ENCODE measurements around the gene GGT6. TPM values are rescaled to one million over a fixed set of nuclear protein-coding genes. Genes with fewer than 3 reads are reported as not detected.

Gene GGT6
- polyA plus RNA-seq, 1 of the 3 experiments (the other 2 are of a cell fraction) = not detected

DNA sequence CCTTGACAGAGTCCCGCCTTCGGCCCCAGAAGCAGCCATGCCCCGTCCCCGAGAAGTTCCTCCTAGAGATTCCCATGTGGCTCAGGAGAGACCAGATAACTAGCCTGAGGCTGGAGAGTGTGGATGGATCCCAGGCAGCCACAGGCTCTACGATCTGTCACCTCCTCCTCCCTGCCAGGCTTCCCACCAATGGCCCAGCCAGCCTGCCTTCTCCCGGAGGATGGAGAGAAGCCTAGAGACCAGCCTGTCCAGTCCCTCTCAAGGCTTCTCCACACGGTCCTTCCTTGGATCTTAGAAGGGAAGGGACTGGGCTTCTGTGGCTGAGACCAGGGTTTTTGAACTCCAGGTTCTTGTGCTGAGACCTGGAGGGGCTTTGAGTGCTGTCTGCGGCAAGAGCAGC lies 22.3 kb upstream of the GGT6 start:
- Histone ChIP-seq H3K79me2 (ENCODE audit: insufficient read depth) (no peaks in the 10 kb centered on the region), H3K36me3 (replicated peaks in 1 of 2; ENCODE audit: control insufficient read depth in 1 of 2, insufficient read depth in 2 of 2, low read length in 1 of 2) (no peaks in the 10 kb centered on the region), H4K20me1 (ENCODE audit: insufficient read depth) (no peaks in the 10 kb centered on the region), H3K27me3 (ENCODE audit: insufficient read depth) (peaks cover 55% of the 10 kb centered on the region), H3K4me3 (ENCODE audit: low read depth in 2 of 2, low read length in 1 of 2) (no peak overlapping the region), H3K27ac (ENCODE audit: low read depth in 2 of 2, low read length in 1 of 2) (no peak overlapping the region), H3K9me3 (no peaks in the 10 kb centered on the region), H3F3A (replicated peaks; ENCODE audit: insufficient read depth) (no peaks in the 10 kb centered on the region), H3K9ac (no peak overlapping the region), H3K9me2 (no peaks in the 10 kb centered on the region), H2AFZ (ENCODE audit: low read depth) (no peak overlapping the region), H3K4me2 (no peak overlapping the region), H3K4me1 (ENCODE audit: control insufficient read depth in 1 of 2, insufficient read depth in 2 of 2, low read depth in 1 of 2, low read length in 1 of 2) (peaks cover 0 to 12% of the 10 kb centered on the region in 2 experiments; a peak in 1 of 4 replicates)
- POLR2A ChIA-PET = no interaction called here
- no peak for TF ChIP-seq GATA2 (CRISPR knock-in tag; IDR thresholded peaks at IDR 0.05)
- TF ChIP-seq MXI1 (IDR thresholded peaks at IDR 0.05; ENCODE audit: low read depth, low read length) = no peak
- TF ChIP-seq TEAD4 (IDR thresholded peaks at IDR 0.05; ENCODE audit: borderline replicate concordance, insufficient read depth) = no peak
- TF ChIP-seq, protein P1, sequence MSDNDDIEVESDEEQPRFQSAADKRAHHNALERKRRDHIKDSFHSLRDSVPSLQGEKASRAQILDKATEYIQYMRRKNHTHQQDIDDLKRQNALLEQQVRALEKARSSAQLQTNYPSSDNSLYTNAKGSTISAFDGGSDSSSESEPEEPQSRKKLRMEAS (IDR thresholded peaks at IDR 0.05; ENCODE audit: low read depth) = no peak
- TF ChIP-seq SIN3A (IDR thresholded peaks at IDR 0.05; ENCODE audit: borderline replicate concordance, low read depth, low read length) = no peak
- no peak for TF ChIP-seq CHD2 (IDR thresholded peaks at IDR 0.05; ENCODE audit: low read length, partially characterized antibody)
- no peak for DNase-seq
- 36% methylated on average over 7 of the region's 8 CpGs for WGBS (ENCODE audit: low lambda C conversion rate)
- CTCF ChIA-PET = interaction anchor here (1.0 to 6.8 kb wide), 6 partner anchors 14 to 321 kb away, joined by 3 to 74 read pairs (median 5); no protein-coding TSS in a partner anchor

- no peak for DNase-seq
- Histone ChIP-seq H3K79me2 (ENCODE audit: insufficient read depth) (no peaks in the 10 kb centered on the region), H3K4me3 (ENCODE audit: low read depth in 2 of 2, low read length in 1 of 2) (no peak overlapping the region), H3K27me3 (ENCODE audit: insufficient read depth) (peaks cover 49% of the 10 kb centered on the region), H3F3A (replicated peaks; ENCODE audit: insufficient read depth) (no peaks in the 10 kb centered on the region), H3K9me2 (no peaks in the 10 kb centered on the region), H3K27ac (ENCODE audit: low read depth in 2 of 2, low read length in 1 of 2) (no peak overlapping the region), H3K4me1 (ENCODE audit: control insufficient read depth in 1 of 2, insufficient read depth in 2 of 2, low read depth in 1 of 2, low read length in 1 of 2) (peaks cover 0 to 6% of the 10 kb centered on the region in 2 experiments; a peak in 1 of 4 replicates), H3K4me2 (no peak overlapping the region), H3K9me3 (no peaks in the 10 kb centered on the region), H3K9ac (no peak overlapping the region), H4K20me1 (ENCODE audit: insufficient read depth) (no peaks in the 10 kb centered on the region), H3K36me3 (replicated peaks in 1 of 2; ENCODE audit: control insufficient read depth in 1 of 2, insufficient read depth in 2 of 2, low read length in 1 of 2) (no peaks in the 10 kb centered on the region), H2AFZ (ENCODE audit: low read depth) (no peak overlapping the region)
- ChIA-PET CTCF (interaction anchor here (1.0 to 6.8 kb wide), 4 partner anchors 14 to 321 kb away, joined by 3 to 74 read pairs (median 8); no protein-coding TSS in a partner anchor), POLR2A (no interaction called here)
- no peak for TF ChIP-seq TEAD4 (IDR thresholded peaks at IDR 0.05; ENCODE audit: borderline replicate concordance, insufficient read depth)
- no peak for TF ChIP-seq CHD2 (IDR thresholded peaks at IDR 0.05; ENCODE audit: low read length, partially characterized antibody)
- TF ChIP-seq SMC3 (IDR thresholded peaks at IDR 0.05; ENCODE audit: low read depth, low read length) = no peak
- no peak for TF ChIP-seq ELF1 (IDR thresholded peaks at IDR 0.05)
- no peak for TF ChIP-seq EZH2phosphoT487 (IDR thresholded peaks at IDR 0.05; ENCODE audit: borderline replicate concordance, low read depth)
- no peak for TF ChIP-seq RCOR1 (IDR thresholded peaks at IDR 0.05; ENCODE audit: low read length)
- no peak for TF ChIP-seq NFIC (IDR thresholded peaks at IDR 0.05; ENCODE audit: borderline replicate concordance)
- TF ChIP-seq GATA2 (CRISPR knock-in tag; IDR thresholded peaks at IDR 0.05) = no peak
- WGBS (ENCODE audit: low lambda C conversion rate) = 27% methylated on average over 4 of the region's 7 CpGs
Observed at GRCh38 chr17:4582101-4582501, 21.7 kb upstream of the GGT6 start.

DNA sequence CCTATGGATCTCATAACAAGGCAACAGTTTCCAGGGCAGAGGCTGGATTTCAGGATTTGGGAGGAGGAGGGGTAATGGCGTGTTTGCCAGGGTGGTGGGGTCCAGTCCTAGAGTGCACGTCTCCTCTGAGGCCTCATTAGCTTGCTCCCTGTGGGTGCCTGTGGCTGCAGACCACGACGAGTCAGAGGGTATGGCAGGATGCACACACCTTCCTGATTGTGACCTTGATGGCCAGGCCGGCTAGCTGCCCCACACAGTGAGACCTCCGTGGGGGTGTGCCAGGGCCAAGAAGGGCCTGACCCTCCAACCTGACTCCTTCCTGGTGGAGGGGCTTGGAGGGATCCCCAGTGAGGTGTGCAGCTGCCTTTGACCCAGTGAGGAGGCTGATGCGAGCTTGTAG lies 19.9 kb upstream of the GGT6 start:
- no peaks in the 10 kb centered on the region for H3K79me2 ChIP-seq (ENCODE audit: insufficient read depth)

More for the DNA sequence above, 19.9 kb upstream of the GGT6 start:
- Histone ChIP-seq H4K20me1 (ENCODE audit: insufficient read depth) (no peaks in the 10 kb centered on the region), H3K36me3 (replicated peaks in 1 of 2; ENCODE audit: control insufficient read depth in 1 of 2, insufficient read depth in 2 of 2, low read length in 1 of 2) (no peaks in the 10 kb centered on the region), H3K9me2 (no peaks in the 10 kb centered on the region), H3F3A (replicated peaks; ENCODE audit: insufficient read depth) (no peaks in the 10 kb centered on the region), H3K27me3 (ENCODE audit: insufficient read depth) (peaks cover 32% of the 10 kb centered on the region), H3K4me1 (ENCODE audit: control insufficient read depth in 1 of 2, insufficient read depth in 2 of 2, low read depth in 1 of 2, low read length in 1 of 2) (peaks cover 0 to 4% of the 10 kb centered on the region in 2 experiments; a peak in 1 of 4 replicates), H2AFZ (ENCODE audit: low read depth) (no peak overlapping the region), H3K27ac (ENCODE audit: low read depth in 2 of 2, low read length in 1 of 2) (no peak overlapping the region), H3K9me3 (no peaks in the 10 kb centered on the region), H3K4me3 (ENCODE audit: low read depth in 2 of 2, low read length in 1 of 2) (no peak overlapping the region), H3K4me2 (no peak overlapping the region), H3K9ac (no peak overlapping the region)
- 35% methylated on average over 7 of the region's 7 CpGs for WGBS (ENCODE audit: low lambda C conversion rate)
- TF ChIP-seq, protein P2, sequence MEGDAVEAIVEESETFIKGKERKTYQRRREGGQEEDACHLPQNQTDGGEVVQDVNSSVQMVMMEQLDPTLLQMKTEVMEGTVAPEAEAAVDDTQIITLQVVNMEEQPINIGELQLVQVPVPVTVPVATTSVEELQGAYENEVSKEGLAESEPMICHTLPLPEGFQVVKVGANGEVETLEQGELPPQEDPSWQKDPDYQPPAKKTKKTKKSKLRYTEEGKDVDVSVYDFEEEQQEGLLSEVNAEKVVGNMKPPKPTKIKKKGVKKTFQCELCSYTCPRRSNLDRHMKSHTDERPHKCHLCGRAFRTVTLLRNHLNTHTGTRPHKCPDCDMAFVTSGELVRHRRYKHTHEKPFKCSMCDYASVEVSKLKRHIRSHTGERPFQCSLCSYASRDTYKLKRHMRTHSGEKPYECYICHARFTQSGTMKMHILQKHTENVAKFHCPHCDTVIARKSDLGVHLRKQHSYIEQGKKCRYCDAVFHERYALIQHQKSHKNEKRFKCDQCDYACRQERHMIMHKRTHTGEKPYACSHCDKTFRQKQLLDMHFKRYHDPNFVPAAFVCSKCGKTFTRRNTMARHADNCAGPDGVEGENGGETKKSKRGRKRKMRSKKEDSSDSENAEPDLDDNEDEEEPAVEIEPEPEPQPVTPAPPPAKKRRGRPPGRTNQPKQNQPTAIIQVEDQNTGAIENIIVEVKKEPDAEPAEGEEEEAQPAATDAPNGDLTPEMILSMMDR (IDR thresholded peaks at IDR 0.05) = no peak
- TF ChIP-seq, protein P3, sequence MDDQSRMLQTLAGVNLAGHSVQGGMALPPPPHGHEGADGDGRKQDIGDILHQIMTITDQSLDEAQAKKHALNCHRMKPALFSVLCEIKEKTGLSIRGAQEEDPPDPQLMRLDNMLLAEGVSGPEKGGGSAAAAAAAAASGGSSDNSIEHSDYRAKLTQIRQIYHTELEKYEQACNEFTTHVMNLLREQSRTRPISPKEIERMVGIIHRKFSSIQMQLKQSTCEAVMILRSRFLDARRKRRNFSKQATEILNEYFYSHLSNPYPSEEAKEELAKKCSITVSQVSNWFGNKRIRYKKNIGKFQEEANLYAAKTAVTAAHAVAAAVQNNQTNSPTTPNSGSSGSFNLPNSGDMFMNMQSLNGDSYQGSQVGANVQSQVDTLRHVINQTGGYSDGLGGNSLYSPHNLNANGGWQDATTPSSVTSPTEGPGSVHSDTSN (IDR thresholded peaks at IDR 0.05) = no peak
- TF ChIP-seq FOSL2 (IDR thresholded peaks at IDR 0.05; ENCODE audit: borderline replicate concordance, low read depth) (no peak), TEAD4 (IDR thresholded peaks at IDR 0.05; ENCODE audit: borderline replicate concordance, insufficient read depth) (no peak), RCOR1 (IDR thresholded peaks at IDR 0.05; ENCODE audit: low read length) (no peak), CHD2 (IDR thresholded peaks at IDR 0.05; ENCODE audit: low read length, partially characterized antibody) (no peak), SMC3 (IDR thresholded peaks at IDR 0.05; ENCODE audit: low read depth, low read length) (no peak), SIN3A (IDR thresholded peaks at IDR 0.05; ENCODE audit: borderline replicate concordance, low read depth, low read length) (no peak)
- ChIA-PET CTCF (interaction anchor here (1.0 to 6.8 kb wide), 4 partner anchors 12 to 56 kb away, joined by 3 to 74 read pairs (median 8); no protein-coding TSS in a partner anchor), POLR2A (no interaction called here)
- no peak for DNase-seq

All from SK-N-SH (cell line).